Activated T-helper 1 cell treated with Interleukin-2 at 50 U/mL for 16 hours (primary cell): ENCODE results near the gene POU6F2.

ENCODE experiments used
- DNase-seq: peaks from one replicate; pipeline ENCODE4 v3.0.0-alpha.2; 2020; ENCODE audit warnings: low read depth

The POU6F2 gene

DNA sequence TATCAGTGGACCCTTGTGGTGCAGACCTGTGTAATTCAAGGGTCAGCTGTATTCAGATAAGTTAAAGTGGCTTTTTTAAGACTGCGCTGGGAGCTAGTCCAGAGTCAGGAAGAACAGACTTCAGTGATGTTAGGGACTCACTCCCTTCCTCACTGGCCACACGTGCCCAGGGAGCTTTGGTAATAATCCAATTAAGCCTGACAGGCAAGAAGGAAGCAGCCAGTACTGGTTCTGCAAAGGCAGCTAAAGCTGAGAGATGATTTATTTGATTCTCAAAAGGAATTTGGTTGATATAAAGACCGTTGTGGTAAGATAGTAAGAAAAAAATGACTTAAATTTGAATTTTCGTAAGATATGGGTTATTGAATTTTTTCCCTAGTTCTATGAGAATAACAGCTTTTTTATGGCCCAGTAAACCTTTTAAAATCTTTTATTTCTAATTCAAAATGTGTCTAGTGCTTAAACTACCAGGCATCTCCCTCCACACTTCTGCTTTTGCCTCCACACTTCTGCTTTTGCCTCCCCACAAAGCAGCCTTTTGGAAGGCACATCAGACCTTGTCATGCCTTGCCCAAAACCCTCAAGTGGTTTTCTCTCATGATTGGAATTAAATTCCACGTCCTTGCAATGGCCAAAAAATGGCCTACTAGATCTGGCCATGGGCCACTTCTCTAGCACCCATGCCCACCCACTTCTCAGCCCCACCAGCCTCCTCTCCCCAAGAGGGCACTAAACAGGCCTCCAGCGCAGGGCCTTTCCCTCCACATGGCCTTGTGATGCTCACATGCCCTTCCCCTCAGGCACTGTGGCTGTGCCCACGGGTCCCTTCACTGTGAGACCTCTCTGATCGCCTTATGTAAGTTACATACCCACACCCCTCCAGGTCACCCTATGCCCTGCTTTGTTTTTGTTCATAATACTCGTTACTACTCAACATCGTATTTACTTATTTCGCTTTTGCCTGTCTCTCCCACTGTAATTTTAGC, 92.5 kb downstream of the POU6F2 start:
- no peak for DNase-seq

DNA sequence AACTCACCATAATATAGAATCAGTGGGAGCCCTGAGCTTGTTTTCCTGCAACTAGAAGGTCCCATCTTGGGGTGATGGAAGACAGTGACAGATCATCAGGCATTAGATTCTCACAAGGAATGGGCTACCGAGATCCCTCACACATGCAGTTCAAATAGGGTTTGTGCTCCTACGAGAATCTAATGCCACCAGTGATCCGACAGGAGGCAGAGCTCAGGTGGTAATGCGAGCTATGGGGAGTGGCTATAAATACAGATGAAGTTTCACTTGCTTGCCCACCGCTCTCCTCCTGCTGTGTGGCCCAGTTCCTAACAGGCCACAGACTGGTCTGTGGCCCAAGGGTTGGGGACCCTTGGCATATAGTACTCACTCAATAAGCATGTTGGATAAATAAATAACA, 93.4 kb downstream of the POU6F2 start:
- DNase-seq: no peak

DNA sequence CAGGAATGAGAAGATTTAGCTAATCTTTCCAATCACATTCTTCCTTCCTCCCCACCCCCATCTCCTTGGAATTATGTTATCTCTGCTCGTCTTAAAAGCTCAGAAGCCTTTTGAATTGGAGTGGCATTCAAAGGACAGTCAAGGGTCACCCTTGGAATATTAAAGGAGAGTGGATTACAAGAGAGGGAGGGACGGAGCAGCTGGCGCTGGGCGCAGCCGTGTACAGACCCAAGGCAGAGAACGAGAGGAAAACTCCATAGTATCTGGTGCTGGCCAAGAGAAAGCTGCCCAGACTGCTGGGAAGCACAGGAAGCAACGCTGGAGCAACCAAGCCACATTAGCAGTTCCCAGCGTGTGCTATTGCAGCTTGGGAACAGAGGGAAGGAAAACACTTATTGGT, 95.7 kb downstream of the POU6F2 start:
- no peak for DNase-seq

GRCh38 chr7:39075210-39075609, 97.5 kb downstream of the POU6F2 start:
- DNase-seq: no peak

DNA sequence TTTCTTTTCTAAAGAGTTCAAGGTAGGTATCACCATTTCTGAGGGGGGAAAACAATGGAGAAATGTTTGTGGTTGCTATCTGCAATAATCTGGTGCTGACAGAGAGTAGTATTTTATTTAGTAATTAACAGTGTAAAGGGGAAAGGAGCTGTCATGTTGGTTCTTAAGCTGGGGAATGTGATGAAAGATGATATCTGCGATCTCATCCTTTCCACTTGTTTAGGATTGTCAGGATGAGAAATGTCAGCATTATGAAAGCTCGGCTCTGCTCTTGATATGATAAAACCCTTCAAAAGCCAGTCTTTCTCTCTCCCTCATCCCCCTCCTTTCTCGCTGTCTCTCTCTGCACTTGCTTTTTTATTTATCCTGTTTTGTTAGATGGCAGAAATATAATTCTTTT, 106.1 kb downstream of the POU6F2 start:
- no peak for DNase-seq

- DNase-seq: no peak
Measured at GRCh38 chr7:39084349-39084748, 106.6 kb downstream of the POU6F2 start.

DNA sequence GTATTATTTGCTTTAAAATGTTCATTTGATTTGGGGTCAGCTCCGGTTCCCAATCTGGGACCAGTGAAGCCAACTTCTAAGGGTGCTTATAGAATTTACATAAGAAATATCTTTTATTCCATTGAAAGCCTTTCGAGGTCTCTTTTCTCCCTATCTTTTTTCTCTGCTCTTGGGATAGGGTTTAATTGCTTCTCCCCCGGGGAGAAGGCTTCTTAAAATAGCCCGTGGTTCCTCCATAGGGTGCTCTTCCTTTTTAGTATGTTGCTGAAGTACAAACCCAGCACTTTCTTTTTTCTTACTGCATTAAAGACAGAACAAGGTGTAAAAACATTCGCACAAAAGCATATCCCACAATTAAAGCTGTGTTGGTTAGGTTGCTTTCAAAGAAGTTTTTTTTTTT, 107.5 kb downstream of the POU6F2 start:
- DNase-seq: no peak

- no peak for DNase-seq
Measured at GRCh38 chr7:39085590-39086049, 107.9 kb downstream of the POU6F2 start.

- DNase-seq: no peak
Measured at GRCh38 chr7:39086638-39087360, 109.1 kb downstream of the POU6F2 start.

DNA sequence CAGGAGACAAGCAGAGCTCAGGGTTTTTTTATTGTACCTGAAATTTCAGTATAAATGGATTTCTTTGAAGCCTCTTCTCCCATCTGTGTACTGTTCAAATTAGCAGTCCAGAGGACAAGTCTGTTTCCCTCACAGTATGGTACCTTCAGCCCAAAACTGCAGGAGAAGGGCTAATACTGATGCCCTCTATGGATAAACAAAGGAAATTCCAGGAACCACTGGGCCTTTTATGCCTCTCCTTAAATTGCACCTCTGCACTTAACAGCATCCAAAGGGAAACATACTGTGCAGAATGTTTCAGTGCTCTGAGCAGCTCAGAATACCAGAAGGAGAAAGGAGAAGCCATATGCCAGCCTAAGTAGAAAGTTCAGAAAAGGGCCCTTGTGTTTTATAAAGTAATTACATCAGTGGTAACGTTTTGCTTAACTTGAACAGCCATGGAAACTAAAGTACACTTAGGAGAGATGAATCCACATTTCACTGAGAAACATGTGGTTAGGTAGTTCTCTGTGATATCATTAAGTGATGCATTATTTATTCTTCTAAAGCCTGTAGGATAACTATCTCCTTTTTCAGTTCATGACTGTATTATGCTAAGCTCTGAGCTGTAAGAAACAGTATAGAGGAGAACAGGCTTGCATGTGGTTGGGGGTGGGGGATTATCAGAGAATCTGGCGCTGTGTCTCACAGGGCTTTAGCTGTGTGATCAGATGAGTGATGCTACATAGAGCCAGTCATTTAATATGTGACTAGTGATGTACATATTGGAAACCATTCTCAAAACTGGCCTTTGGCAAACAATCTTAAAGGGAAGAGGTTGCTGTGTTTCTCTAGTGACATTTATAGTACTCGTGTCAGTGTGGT, 111.3 kb downstream of the POU6F2 start:
- DNase-seq: no peak

DNA sequence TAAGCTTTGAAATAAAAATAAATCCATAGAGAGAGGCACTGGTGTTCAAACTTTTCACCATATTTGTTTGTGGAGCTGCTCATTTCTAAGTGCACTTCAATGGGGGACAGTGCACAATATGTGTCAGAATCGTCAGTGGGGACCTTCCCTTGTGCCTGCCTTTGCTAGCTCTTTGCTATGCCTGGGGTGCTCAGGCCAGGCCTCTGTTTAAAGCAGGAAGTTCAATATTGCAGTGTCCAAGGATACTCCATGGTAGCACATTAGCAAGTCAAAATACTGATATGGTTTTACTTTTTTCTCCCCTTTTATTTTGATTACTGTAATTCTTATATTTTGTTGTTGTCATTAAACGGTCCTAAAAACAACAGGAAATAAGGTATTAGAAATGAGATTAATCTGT, 113.4 kb downstream of the POU6F2 start:
- DNase-seq: no peak

- DNase-seq: no peak
Measured at GRCh38 chr7:39091774-39092173, 114.1 kb downstream of the POU6F2 start.

- no peak for DNase-seq
Measured at GRCh38 chr7:39094731-39095130, 117.0 kb downstream of the POU6F2 start.

GRCh38 chr7:39095875-39096619, 118.3 kb downstream of the POU6F2 start:
- DNase-seq: no peak

DNA sequence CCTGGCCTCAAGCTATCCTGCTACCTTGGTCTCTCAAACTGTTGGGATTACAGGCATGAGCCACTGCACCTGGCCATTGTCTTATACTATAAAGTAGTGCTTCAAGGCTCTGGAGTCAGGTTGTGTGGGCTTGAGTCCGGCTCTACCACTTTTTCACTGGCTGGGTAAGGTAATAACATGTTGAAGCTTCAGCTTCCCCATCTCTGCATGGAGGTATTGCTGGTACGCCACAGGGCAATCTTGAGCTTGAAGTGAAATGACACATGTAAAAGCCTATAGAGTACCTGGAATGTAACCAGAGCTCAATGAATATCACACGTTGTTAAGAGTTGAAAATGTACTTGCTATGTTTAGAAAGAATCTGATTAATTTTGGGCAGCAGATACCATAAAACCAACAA, 120.8 kb downstream of the POU6F2 start:
- DNase-seq: no peak

- no peak for DNase-seq
Measured at GRCh38 chr7:39099146-39099545, 121.4 kb downstream of the POU6F2 start.

DNA sequence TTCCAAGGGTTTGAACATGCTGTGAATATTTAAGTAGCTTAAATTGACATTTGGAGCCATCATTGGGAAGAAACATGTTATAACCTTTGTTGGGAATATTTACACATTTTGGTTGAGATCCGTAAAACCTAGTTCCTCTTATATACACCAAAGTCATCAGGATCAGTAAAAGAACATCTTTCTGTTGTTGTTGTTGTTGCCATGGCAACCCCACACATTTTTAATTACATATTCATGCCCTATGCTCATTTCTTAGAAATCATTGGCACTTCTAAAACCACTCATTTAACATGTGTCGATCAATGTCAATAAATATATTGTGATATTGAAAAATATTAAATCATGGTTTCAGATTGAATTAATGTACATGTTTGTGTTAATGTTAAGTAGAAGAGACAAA, 122.6 kb downstream of the POU6F2 start:
- DNase-seq: no peak

- no peak for DNase-seq
Measured at GRCh38 chr7:39102234-39102633, 124.5 kb downstream of the POU6F2 start.

GRCh38 chr7:39105720-39106119, 128.0 kb downstream of the POU6F2 start:
- DNase-seq: no peak

DNA sequence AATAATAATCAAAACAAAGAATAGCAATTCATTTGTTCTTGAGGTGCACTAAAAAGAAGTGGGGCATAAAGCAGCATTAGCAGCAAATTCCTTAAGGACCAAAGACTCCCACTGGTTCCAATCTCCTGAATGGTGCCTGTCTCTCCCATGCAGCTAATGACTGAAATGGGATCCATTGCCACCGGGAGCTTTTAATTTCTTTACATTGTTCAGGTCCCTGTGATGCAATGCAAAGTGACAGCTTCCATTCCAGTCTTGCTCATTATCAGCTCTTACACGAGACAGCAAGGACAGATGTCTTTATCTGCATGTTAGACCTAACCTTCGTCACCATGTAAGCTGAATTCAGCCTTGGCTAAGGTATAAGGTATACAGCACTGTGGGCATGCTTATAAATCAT, 148.1 kb downstream of the POU6F2 start:
- DNase-seq: no peak

- DNase-seq: no peak
Measured at GRCh38 chr7:39127058-39127457, 149.3 kb downstream of the POU6F2 start.
